Neural cell (in vitro differentiated cells): ENCODE data around the gene RCAN1. TPM values are rescaled to one million over a fixed set of nuclear protein-coding genes. Genes with fewer than 3 reads are reported as not detected.

Source experiments
- H2AFZ ChIP-seq: fragments of 200-600, 300-800 bp; sonication (generic), shearing (Covaris generic); 2 replicates; pipeline ENCODE4 v1.6.0; 2014; ENCODE audit warnings: low read depth, mild to moderate bottlenecking, antibody characterized with exemption, low read length, moderate library complexity
- H3F3A ChIP-seq: fragments of 200-600 bp; shearing (Covaris generic); 2 replicates; pipeline ENCODE4 v1.6.1; 2016; ENCODE audit warnings: mild to moderate bottlenecking, moderate library complexity, mixed read lengths, antibody characterized with exemption, low read length; ENCODE audit not compliant: insufficient read depth, poor library complexity, severe bottlenecking
- H3K27ac ChIP-seq: fragments of 200-600, 300-800 bp; sonication (generic), shearing (Covaris generic); 2 replicates; pipeline ENCODE4 v1.5.1; 2014; ENCODE audit warnings: mild to moderate bottlenecking, low read length, moderate library complexity
- H3K27me3 ChIP-seq: fragments of 300-800, 200-600 bp; sonication (generic), shearing (Covaris generic); 2 replicates; pipeline ENCODE4 v1.6.0; 2014; ENCODE audit warnings: mild to moderate bottlenecking, low read depth, low read length, moderate library complexity; ENCODE audit not compliant: insufficient read depth
- H3K36me3 ChIP-seq: fragments of 300-800, 200-600 bp; sonication (generic), shearing (Covaris generic); 2 replicates; pipeline ENCODE4 v1.5.1; 2014; ENCODE audit warnings: mild to moderate bottlenecking, antibody characterized with exemption, low read length, moderate library complexity; ENCODE audit not compliant: insufficient read depth
- H3K4me2 ChIP-seq: fragments of 300-800, 200-600 bp; sonication (generic), shearing (Covaris generic); 2 replicates; pipeline ENCODE4 v1.6.0; 2014; ENCODE audit warnings: mild to moderate bottlenecking, low read length
- H3K4me3 ChIP-seq: fragments of 300-800, 200-600 bp; sonication (generic), shearing (Covaris generic); 2 replicates; pipeline ENCODE4 v1.5.1; 2014; ENCODE audit warnings: mild to moderate bottlenecking, low read length, moderate library complexity
- H3K79me2 ChIP-seq: fragments of 200-600 bp; shearing (Covaris generic); replicated peaks from 2 replicates; pipeline ENCODE4 v1.6.0; 2014; ENCODE audit warnings: mild to moderate bottlenecking, low read length, moderate library complexity; ENCODE audit not compliant: insufficient read depth
- H3K9ac ChIP-seq: fragments of 300-800, 200-600 bp; sonication (generic), shearing (Covaris generic); 2 replicates; pipeline ENCODE4 v1.6.1; 2016; ENCODE audit warnings: mild to moderate bottlenecking, low read length, mixed read lengths
- H3K9me2 ChIP-seq: fragments of 200-600 bp; shearing (Covaris generic); 2 replicates; pipeline ENCODE4 v1.6.1; 2016; ENCODE audit warnings: mild to moderate bottlenecking, low read length, mixed read lengths; ENCODE audit not compliant: insufficient read depth
- H3K9me3 ChIP-seq: fragments of 200-600, 300-800 bp; sonication (generic), shearing (Covaris generic); 2 replicates; pipeline ENCODE4 v1.6.1; 2016; ENCODE audit warnings: mild to moderate bottlenecking, mixed run types, low read length, moderate library complexity, mixed read lengths
- H4K20me1 ChIP-seq: fragments of 200-600 bp; shearing (Covaris generic); 2 replicates; pipeline ENCODE4 v1.6.1; 2016; ENCODE audit warnings: mild to moderate bottlenecking, mixed run types; ENCODE audit not compliant: insufficient read depth
- EP300 ChIP-seq: fragments of 450-650 bp; conservative IDR thresholded peaks from 2 replicates; pipeline ENCODE4 v1.6.1; 2014; ENCODE audit warnings: antibody characterized with exemption, mild to moderate bottlenecking, moderate library complexity; ENCODE audit not compliant: poor library complexity, severe bottlenecking
- EZH2 ChIP-seq: fragments of 200-600, 300-800 bp; shearing (Covaris generic), sonication (generic); IDR thresholded peaks from 2 replicates; pipeline ENCODE4 v1.6.1; 2014; ENCODE audit warnings: antibody characterized with exemption, low read length, borderline replicate concordance, mild to moderate bottlenecking; ENCODE audit not compliant: insufficient read depth, poor library complexity, severe bottlenecking
- MXI1 ChIP-seq: fragments of 450-650 bp; conservative IDR thresholded peaks from 2 replicates; pipeline ENCODE4 v1.6.1; 2014; ENCODE audit warnings: antibody characterized with exemption, mild to moderate bottlenecking; ENCODE audit not compliant: poor library complexity, severe bottlenecking
- POLR2AphosphoS5 ChIP-seq: IDR thresholded peaks from 2 replicates; pipeline ENCODE4 v1.6.1; 2012
- RAD21 ChIP-seq: fragments of 450-650 bp; conservative IDR thresholded peaks from 2 replicates; pipeline ENCODE4 v1.6.1; 2014; ENCODE audit warnings: antibody characterized with exemption, mild to moderate bottlenecking, moderate library complexity
- SMC3 ChIP-seq: fragments of 450-650 bp; conservative IDR thresholded peaks from 2 replicates; pipeline ENCODE4 v1.6.1; 2014; ENCODE audit warnings: antibody characterized with exemption, mild to moderate bottlenecking, moderate library complexity; ENCODE audit not compliant: poor library complexity
- TAF1 ChIP-seq: IDR thresholded peaks from 2 replicates; pipeline ENCODE4 v1.6.1; 2012; ENCODE audit warnings: low read depth
- polyA plus RNA-seq: library from polyadenylated mRNA; depleted of rRNA; stranded (reverse); fragments of >200 nt; gene quantifications from 2 replicates; pipeline ENCODE4 v1.2.3, GENCODE V29; 2014
- TF ChIP-seq, protein P1 (sequence below): IDR thresholded peaks from 2 replicates; pipeline ENCODE4 v1.6.1; 2012; ENCODE audit warnings: borderline replicate concordance
- TF ChIP-seq, protein P2 (sequence below): fragments of 450-650 bp; IDR thresholded peaks from 2 replicates; pipeline ENCODE4 v1.5.1; 2014; ENCODE audit warnings: antibody characterized with exemption, mild to moderate bottlenecking, moderate library complexity; ENCODE audit not compliant: poor library complexity, severe bottlenecking

RCAN1 gene
- polyA plus RNA-seq, 1 donor from 2014 or later, result 46.0 TPM

DNA sequence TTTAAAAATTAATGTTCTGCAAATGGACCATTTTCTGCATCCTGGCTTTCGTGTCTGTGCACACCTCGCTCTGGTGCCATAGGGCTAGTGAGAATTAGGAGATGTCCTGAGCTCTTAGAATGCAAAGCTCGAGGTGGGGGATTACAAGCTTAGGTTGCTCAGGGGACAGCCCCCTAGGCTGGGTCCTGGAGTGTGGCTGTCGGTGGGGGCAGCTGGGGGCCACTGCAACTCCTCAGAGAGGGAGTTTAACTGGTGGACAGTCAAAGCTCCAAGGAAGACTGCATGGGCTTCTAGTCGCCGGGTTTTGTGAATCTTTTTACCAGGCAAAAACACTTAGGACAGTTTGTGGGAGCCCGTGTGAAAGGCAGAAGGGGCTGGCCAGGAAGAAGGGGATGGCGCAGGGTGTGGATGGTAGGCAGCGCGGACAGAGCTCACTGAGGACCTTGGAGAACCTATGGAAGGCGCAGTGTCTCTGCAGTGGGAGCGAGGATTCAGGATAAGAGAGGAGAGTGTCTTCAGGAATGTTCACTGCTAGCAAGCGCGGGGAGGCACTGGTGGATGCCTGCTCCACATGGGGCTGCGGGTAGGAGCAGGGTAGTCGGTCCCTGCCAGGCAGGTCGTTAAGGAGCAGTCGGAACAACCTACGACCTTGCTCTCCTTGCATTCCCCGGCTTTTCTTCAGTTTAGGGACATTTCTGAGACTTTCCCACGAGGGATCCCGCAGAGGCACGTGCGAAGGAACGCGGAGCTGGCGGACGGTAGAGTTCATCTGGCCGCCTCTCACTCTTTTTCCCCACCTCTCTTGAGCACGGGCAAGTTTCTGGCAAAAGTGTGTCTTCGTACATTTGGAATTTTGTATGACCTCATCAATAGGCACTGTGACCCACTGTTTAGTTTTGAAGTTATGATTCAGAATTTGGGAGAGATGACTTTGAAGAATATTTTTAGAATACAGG is 90.0 kb downstream of the RCAN1 start:
- Histone ChIP-seq H4K20me1 (no peaks in the 10 kb centered on the region), H3F3A (no peaks in the 10 kb centered on the region), H3K27ac (no peak overlapping the region), H3K79me2 (no peaks in the 10 kb centered on the region), H3K27me3 (no peaks in the 10 kb centered on the region), H3K9me2 (no peaks in the 10 kb centered on the region), H3K36me3 (peaks cover 8% of the 10 kb centered on the region), H3K4me2 (no peak overlapping the region), H3K9ac (no peak overlapping the region), H2AFZ (no peak overlapping the region), H3K9me3 (no peaks in the 10 kb centered on the region), H3K4me3 (no peak overlapping the region)
- no peak for TF ChIP-seq POLR2AphosphoS5
- TF ChIP-seq MXI1, result no peak
- no peak for TF ChIP-seq SMC3
- TF ChIP-seq, protein P1, sequence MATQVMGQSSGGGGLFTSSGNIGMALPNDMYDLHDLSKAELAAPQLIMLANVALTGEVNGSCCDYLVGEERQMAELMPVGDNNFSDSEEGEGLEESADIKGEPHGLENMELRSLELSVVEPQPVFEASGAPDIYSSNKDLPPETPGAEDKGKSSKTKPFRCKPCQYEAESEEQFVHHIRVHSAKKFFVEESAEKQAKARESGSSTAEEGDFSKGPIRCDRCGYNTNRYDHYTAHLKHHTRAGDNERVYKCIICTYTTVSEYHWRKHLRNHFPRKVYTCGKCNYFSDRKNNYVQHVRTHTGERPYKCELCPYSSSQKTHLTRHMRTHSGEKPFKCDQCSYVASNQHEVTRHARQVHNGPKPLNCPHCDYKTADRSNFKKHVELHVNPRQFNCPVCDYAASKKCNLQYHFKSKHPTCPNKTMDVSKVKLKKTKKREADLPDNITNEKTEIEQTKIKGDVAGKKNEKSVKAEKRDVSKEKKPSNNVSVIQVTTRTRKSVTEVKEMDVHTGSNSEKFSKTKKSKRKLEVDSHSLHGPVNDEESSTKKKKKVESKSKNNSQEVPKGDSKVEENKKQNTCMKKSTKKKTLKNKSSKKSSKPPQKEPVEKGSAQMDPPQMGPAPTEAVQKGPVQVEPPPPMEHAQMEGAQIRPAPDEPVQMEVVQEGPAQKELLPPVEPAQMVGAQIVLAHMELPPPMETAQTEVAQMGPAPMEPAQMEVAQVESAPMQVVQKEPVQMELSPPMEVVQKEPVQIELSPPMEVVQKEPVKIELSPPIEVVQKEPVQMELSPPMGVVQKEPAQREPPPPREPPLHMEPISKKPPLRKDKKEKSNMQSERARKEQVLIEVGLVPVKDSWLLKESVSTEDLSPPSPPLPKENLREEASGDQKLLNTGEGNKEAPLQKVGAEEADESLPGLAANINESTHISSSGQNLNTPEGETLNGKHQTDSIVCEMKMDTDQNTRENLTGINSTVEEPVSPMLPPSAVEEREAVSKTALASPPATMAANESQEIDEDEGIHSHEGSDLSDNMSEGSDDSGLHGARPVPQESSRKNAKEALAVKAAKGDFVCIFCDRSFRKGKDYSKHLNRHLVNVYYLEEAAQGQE, result no peak
- TF ChIP-seq TAF1, result no peak
- TF ChIP-seq EP300, result no peak
- TF ChIP-seq EZH2, result no peak
- TF ChIP-seq, protein P2, sequence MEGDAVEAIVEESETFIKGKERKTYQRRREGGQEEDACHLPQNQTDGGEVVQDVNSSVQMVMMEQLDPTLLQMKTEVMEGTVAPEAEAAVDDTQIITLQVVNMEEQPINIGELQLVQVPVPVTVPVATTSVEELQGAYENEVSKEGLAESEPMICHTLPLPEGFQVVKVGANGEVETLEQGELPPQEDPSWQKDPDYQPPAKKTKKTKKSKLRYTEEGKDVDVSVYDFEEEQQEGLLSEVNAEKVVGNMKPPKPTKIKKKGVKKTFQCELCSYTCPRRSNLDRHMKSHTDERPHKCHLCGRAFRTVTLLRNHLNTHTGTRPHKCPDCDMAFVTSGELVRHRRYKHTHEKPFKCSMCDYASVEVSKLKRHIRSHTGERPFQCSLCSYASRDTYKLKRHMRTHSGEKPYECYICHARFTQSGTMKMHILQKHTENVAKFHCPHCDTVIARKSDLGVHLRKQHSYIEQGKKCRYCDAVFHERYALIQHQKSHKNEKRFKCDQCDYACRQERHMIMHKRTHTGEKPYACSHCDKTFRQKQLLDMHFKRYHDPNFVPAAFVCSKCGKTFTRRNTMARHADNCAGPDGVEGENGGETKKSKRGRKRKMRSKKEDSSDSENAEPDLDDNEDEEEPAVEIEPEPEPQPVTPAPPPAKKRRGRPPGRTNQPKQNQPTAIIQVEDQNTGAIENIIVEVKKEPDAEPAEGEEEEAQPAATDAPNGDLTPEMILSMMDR, result no peak
- TF ChIP-seq RAD21, result no peak

GRCh38 chr21:34523019-34523555 is 91.8 kb downstream of the RCAN1 start:
- TF ChIP-seq SMC3, result no peak
- TF ChIP-seq TAF1, result no peak
- TF ChIP-seq, protein P2, result no peak
- TF ChIP-seq POLR2AphosphoS5, result no peak
- TF ChIP-seq RAD21, result no peak
- TF ChIP-seq EZH2, result no peak
- TF ChIP-seq EP300, result no peak
- TF ChIP-seq MXI1, result no peak
- peaks cover 9% of the 10 kb centered on the region for H3K36me3 ChIP-seq
- no peaks in the 10 kb centered on the region for H3K27me3 ChIP-seq
- no peak overlapping the region for H3K4me2 ChIP-seq
- H3F3A ChIP-seq, result no peaks in the 10 kb centered on the region
- H3K9me3 ChIP-seq, result no peaks in the 10 kb centered on the region
- H2AFZ ChIP-seq, result no peak overlapping the region
- H3K27ac ChIP-seq, result no peak overlapping the region
- H3K79me2 ChIP-seq, result no peaks in the 10 kb centered on the region
- no peaks in the 10 kb centered on the region for H4K20me1 ChIP-seq
- H3K4me3 ChIP-seq, result no peak overlapping the region
- H3K9me2 ChIP-seq, result no peaks in the 10 kb centered on the region
- H3K9ac ChIP-seq, result no peak overlapping the region
